SK-N-SH (cell line): ENCODE measurements around the gene NUTM2B.
"Not testable (repeated sequence)": the region's sequence is repeated elsewhere in the genome, so short reads cannot be mapped to it uniquely, and the experiment has no call there.

ENCODE experiments used
- ELF1 ChIP-seq: IDR thresholded peaks from 2 replicates; pipeline ENCODE4 v1.4.0; 2012
- JUND ChIP-seq: IDR thresholded peaks from 2 replicates; pipeline ENCODE4 v1.4.0; 2012
- POLR2AphosphoS5 ChIP-seq: IDR thresholded peaks from 2 replicates; pipeline ENCODE4 v1.6.1; 2012; ENCODE audit warnings: low read depth, low read length
- RAD21 ChIP-seq: IDR thresholded peaks from 2 replicates; pipeline ENCODE4 v1.6.1; 2012; ENCODE audit warnings: mild to moderate bottlenecking, low read length
- RCOR1 ChIP-seq: fragments of 150-350 bp; IDR thresholded peaks from 2 replicates; pipeline ENCODE4 v1.6.1; 2017; ENCODE audit warnings: antibody characterized with exemption, low read length
- TF ChIP-seq, protein P1 (sequence below): fragments of 200-600 bp; sonication (generic); IDR thresholded peaks from 2 replicates; pipeline ENCODE4 v1.6.1; 2017; ENCODE audit warnings: antibody characterized with exemption, mild to moderate bottlenecking, moderate library complexity
- TF ChIP-seq, protein P2 (sequence below): IDR thresholded peaks from 2 replicates; pipeline ENCODE4 v1.4.0; 2012; ENCODE audit warnings: low read depth

DNA sequence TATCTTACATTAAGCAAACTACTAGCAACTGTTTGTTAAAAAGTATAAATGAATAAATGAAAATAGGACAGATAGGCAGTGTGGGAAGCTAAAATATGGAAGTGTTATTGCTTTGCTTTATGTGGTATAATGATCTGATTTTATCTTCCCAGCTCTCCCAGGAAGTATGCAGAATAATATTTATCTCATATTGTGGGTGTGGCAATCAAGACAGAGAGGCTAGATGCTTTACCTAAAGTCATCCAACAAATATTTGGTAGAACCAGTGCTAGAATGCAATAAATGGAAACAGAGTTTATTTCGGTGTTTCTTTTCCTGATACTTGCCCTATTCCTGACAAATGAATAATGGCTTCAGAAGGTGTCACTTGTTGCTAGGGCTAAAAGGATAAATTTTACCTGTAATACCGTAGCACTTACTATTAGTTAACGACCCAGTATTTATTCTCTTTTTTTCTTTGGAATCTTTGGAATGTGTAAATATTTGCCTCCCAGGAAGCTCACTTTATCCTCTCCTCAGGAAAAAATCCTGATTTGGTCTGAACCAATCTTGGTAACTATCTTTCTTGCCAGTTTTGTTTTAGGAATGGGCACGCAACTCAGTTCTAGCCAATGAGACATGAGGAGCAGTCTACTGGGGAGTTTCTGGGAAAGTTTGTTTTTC lies 14.0 kb downstream of the NUTM2B start:
- TF ChIP-seq, protein P1, sequence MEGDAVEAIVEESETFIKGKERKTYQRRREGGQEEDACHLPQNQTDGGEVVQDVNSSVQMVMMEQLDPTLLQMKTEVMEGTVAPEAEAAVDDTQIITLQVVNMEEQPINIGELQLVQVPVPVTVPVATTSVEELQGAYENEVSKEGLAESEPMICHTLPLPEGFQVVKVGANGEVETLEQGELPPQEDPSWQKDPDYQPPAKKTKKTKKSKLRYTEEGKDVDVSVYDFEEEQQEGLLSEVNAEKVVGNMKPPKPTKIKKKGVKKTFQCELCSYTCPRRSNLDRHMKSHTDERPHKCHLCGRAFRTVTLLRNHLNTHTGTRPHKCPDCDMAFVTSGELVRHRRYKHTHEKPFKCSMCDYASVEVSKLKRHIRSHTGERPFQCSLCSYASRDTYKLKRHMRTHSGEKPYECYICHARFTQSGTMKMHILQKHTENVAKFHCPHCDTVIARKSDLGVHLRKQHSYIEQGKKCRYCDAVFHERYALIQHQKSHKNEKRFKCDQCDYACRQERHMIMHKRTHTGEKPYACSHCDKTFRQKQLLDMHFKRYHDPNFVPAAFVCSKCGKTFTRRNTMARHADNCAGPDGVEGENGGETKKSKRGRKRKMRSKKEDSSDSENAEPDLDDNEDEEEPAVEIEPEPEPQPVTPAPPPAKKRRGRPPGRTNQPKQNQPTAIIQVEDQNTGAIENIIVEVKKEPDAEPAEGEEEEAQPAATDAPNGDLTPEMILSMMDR: not testable (repeated sequence)
- not testable (repeated sequence) for TF ChIP-seq RCOR1, RAD21, ELF1, JUND, POLR2AphosphoS5
- TF ChIP-seq, protein P2, sequence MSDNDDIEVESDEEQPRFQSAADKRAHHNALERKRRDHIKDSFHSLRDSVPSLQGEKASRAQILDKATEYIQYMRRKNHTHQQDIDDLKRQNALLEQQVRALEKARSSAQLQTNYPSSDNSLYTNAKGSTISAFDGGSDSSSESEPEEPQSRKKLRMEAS: not testable (repeated sequence)
